ENCODE data around the gene QSOX2. TPM values are rescaled to one million over a fixed set of nuclear protein-coding genes. Genes with fewer than 3 reads are reported as not detected.

The QSOX2 gene
- polyA plus RNA-seq, 3 donors = 16.6 to 19.0 (median 18.8) TPM

- no peak for DNase-seq (ENCODE audit: extremely low read depth in 1 of 11, low read depth in 9 of 11, low spot score in 4 of 11)
Observed at GRCh38 chr9:136189394-136190236, 56.0 kb downstream of the QSOX2 start.

DNA sequence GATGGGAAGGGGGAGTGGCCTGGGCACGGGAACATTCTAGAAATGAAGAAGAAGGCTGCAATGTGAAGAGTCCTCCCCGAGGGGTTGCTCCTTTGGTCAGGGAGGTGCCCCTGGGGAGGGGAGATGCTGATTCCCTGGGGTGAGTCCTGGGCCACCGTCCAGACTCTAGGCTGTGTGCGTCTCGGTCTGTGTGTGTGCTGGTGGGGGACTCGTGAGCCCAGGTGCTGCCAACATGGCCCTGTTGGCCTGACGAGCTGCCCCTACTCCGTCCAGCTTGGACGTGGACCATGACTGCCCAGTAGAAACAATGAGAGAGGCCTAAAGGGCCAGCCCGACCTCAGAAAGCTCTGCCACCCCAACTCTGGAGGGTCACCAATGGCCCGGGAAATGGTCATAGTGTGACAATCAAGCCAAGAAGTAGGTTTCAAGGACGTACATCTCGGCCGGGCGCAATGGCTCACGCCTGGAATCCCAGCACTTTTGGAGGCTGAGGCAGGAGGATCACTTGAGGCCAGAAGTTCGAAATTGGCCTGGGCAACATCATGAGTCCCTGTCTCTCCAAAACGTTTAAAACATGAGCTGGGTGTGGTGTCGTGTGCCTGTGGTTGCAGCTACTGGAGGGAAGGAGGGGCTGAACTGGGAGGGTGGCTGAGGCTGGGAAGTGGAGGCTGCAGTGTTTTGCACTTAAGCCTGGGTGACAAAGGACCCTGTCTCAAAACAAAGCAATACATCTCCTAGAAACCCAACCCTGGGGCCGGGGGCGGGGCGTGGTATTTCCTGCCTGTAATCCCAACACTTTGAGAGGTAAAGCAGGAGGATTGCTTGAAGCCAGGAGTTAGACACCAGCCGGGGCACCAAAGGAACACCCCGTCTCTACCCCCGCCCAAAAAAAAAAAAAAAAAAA is 57.7 kb downstream of the QSOX2 start:
- DNase-seq (ENCODE audit: extremely low read depth in 1 of 11, low read depth in 9 of 11, low spot score in 4 of 11) = no peak

GRCh38 chr9:136187197-136187596 is 58.4 kb downstream of the QSOX2 start:
- DNase-seq (ENCODE audit: extremely low read depth in 1 of 11, low read depth in 9 of 11, low spot score in 4 of 11) = no peak

GRCh38 chr9:136186386-136186785 is 59.2 kb downstream of the QSOX2 start:
- DNase-seq (ENCODE audit: extremely low read depth in 1 of 11, low read depth in 9 of 11, low spot score in 4 of 11) = no peak

DNA sequence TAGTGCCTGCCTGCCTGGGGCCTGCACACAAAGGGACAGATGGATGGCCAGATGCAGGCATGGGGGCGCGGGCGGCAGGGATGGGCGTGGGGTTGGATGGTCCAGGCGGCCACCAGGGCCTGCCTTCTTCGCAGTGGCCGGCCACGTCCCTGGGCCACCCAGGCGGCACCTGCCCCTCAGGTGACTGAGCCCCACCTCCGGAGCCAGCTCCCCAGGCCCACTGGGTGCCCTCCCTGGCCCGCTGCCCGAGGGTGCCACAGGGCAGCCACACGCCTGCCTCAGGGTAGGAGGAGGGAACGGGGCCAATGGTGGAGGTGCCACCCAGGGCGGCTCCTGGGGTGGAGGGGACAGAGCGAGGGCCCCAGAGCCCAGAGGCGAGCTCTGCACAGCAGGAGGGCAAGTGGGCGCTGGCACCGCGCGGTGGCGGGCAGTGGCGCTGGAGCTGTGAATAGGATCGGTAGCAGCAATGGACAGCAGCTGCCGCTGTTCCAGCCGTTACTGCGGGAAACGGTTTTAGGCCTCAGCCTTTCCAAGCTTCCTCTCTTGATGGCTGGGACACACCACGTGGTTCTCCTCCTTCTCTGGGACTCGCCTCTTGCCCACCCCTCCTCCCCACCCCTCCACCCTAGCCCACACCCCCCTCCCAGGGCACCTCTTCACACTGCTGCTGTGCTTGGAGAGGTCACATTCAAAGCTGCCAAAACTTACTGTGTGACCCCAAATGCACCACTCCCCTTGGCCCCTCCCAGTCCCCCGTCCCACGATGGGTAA is 59.8 kb downstream of the QSOX2 start:
- no peak for DNase-seq (ENCODE audit: extremely low read depth in 1 of 11, low read depth in 9 of 11, low spot score in 4 of 11)

- no peak for DNase-seq (ENCODE audit: extremely low read depth in 1 of 11, low read depth in 9 of 11, low spot score in 4 of 11)
Observed at GRCh38 chr9:136185066-136185465, 60.5 kb downstream of the QSOX2 start.

- no peak for DNase-seq (ENCODE audit: extremely low read depth in 1 of 11, low read depth in 9 of 11, low spot score in 4 of 11)
Observed at GRCh38 chr9:136182850-136183422, 62.7 kb downstream of the QSOX2 start.

- DNase-seq (ENCODE audit: extremely low read depth in 1 of 11, low read depth in 9 of 11, low spot score in 4 of 11) = no peak
Observed at GRCh38 chr9:136182420-136182787, 63.2 kb downstream of the QSOX2 start.

DNA sequence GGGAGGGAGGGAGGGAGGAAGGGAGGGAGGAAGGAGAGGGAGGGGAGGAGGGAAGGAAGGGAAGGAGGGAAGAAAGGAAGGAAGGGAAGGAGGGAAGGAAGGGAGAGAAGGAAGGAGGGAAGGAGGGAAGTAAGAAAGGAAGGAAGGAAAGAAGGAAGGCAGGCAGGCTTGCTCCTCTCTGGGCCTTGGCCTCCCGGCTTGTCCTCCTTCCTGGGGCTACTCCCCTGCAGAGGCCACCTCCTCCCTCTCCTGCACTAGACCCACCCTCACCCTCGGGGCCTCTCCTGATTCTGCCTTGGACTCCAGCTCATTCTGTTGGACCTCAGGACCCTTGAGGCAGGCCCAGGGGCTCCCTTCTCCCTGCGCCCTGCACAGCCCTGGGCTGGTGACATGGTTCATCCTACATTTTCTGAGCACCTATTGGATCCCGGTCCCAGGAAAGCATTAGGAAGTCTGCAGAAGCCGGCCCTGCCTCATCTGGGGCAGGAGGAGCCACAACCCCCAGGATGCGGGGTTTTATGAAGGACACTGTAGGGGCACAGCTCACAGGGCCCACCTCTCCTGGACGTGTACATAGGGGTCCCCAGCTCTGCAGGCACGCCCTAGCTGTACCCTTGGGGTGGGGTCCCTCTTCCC is 63.7 kb downstream of the QSOX2 start:
- no peak for DNase-seq (ENCODE audit: extremely low read depth in 1 of 11, low read depth in 9 of 11, low spot score in 4 of 11)

- DNase-seq (ENCODE audit: extremely low read depth in 1 of 11, low read depth in 9 of 11, low spot score in 4 of 11) = no peak
Observed at GRCh38 chr9:136180586-136180985, 65.0 kb downstream of the QSOX2 start.

DNA sequence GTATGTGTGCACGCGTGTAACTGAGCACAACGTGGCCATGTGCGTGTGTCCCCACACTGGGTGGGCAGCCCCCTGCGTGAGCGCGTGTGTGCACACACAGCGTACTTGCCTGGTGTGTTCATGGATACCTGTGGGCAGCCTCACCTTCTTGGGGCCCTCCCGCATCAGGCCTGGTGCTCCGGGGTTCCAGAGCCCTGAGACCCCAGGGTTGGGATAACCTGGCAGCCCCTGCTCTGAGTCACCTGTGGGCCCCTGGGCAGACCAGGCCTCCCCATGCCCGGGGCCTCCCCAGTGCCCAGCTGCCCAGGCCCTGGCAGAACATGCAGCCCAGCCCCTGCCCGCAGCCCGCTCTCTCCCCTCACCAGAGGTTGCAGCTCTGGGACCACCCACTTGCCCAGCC is 65.9 kb downstream of the QSOX2 start:
- DNase-seq (ENCODE audit: extremely low read depth in 1 of 11, low read depth in 9 of 11, low spot score in 4 of 11) = no peak

- no peak for DNase-seq (ENCODE audit: extremely low read depth in 1 of 11, low read depth in 9 of 11, low spot score in 4 of 11)
Observed at GRCh38 chr9:136179101-136179616, 66.5 kb downstream of the QSOX2 start.

- no peak for DNase-seq (ENCODE audit: extremely low read depth in 1 of 11, low read depth in 9 of 11, low spot score in 4 of 11)
Observed at GRCh38 chr9:136178773-136179075, 66.9 kb downstream of the QSOX2 start.

DNA sequence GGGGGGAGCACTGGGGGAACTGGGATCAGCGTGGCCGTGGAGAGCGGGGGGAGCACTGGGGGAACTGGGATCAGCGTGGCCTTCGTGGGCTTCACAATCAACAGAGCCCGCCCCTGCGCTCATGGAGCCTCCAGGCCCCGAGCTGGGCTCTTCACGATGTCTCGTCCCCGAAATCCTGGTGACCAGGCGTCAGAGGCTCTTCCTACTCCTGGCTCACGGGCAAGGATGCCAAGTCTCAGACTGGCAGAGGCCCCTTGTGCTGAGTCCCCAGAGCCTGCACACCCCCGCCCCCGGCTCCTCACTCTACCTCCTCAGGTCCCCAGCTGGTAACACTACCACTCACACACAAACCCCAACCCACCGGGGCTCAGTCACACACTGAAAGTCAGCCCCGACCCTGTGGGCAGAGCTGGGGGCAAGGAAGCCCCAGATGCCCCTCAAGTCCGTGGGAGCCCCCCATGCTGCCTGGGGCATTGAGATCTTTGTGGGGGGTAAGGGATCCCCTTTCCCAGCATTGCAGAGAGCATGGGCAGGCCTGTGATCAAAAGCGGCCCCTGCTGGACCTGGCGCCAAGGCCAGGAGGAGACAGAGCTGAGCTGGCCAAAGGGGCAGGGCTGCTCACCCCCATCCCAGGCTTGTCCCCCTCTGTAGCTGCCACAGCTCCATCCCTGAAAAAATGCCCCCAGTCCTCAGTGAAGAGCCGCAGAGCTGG is 67.4 kb downstream of the QSOX2 start:
- no peak for DNase-seq (ENCODE audit: extremely low read depth in 1 of 11, low read depth in 9 of 11, low spot score in 4 of 11)

DNA sequence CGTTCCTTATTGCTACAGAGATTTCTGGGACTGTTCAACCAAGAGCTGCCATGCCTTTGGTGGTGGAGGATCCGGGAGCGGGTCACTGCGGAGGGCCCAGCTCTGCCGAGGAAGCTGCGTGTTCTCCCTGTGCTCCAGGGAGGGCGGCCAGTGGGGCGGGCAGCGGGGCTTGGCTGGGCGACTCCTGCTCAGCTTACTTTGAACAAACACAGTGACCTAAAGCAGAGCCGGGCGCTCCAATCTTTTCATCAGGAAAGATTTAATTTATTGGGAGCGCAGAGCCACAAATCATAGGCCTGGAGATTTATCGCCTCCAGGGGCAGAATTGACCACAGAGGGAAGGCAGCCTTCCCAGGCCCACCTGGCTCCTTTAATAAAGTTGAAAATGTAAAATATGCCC is 68.4 kb downstream of the QSOX2 start:
- no peak for DNase-seq (ENCODE audit: extremely low read depth in 1 of 11, low read depth in 9 of 11, low spot score in 4 of 11)

DNA sequence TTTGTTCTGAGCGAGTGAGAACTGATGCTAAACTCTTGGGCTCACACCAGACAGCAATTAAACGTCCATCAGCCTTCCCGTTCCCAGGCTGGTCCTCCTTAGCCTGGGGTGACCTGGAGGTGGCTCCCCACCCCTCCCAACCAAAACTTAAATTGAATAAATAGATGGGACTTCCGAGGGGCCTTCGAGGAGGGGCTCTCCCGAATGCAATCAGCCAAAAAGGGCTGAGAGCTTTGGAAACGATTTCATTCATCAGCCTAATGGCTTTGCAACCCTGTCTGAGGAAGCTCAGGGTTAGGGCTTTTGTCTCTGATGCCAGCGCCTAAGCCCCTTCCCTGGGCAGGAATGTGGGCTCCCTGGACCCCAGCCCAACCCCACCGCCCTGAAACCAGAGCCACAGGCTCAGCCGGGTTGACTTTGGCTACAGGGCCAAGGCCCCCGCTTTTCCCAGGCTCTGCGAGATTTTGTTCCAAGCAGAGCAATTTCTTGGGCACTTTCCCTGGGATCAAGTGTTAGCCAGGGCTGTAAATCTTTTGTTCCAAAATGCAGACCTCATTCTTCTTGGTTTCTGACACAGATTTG is 69.9 kb downstream of the QSOX2 start:
- peak in 1 of 11 donors; percentile 58 for DNase-seq (ENCODE audit: extremely low read depth in 1 of 11, low read depth in 9 of 11, low spot score in 4 of 11)

DNA sequence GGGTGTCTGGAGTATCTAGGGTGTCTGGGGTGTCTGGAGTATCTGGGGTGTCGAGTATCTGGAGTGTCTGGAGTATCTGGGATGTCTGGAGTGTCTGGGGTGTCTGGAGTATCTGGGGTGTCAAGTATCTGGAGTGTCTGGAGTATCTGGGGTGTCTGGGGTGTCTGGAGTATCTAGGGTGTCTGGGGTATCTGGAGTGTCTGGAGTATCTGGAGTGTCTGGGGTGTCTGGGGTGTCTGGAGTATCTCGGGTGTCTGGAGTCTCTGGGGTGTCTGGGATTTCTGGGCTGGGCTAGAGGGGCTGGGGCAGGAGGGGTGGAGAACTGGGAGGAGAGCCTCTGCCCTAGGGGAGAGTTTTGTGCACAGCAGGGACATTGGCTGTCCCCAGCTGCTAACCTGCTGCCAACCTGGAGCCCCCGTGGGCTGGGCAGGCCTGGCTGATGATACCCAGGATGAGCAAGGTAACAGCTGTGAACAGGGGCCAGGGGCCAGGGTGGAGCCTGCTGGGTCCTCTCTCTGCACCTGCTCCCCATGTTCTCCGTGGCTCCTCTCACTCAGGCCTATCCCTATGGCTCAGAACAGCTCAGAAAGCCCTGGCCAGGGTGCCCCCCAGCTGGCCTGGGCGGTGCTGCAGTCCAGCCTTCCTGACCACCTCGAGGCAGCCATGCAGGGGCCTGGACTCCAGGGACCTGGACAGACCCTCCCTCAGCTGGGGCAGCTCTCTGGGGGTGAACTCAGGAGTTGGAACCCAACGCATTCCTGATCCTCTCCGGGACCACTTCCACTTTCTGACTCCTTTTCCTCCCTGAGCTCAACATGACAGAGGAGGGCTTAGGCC is 70.6 kb downstream of the QSOX2 start:
- no peak for DNase-seq (ENCODE audit: extremely low read depth in 1 of 11, low read depth in 9 of 11, low spot score in 4 of 11)

All from renal cortex interstitium (tissue), 11 donors.